ENCODE results near the gene ATG16L1. TPM values are rescaled to one million over a fixed set of nuclear protein-coding genes. Genes with fewer than 3 reads are reported as not detected.

ATG16L1 gene
- total and polyA plus RNA-seq, 2 experiments from 2014 or later, result 15.3 to 37.9 TPM

- Mint-ChIP-seq H3K9me3 (no peaks in the 10 kb centered on the region), H3K36me3 (ENCODE audit: low read depth) (peaks cover 92% of the 10 kb centered on the region), H3K4me3 (no peak overlapping the region), H3K27me3 (ENCODE audit: insufficient read depth, low read depth, poor library complexity) (no peaks in the 10 kb centered on the region), H3K27ac (no peak overlapping the region), H3K4me1 (no peaks in the 10 kb centered on the region)
- Histone ChIP-seq H3K4me2 (no peak overlapping the region), H3K9me2 (ENCODE audit: insufficient read depth) (no peaks in the 10 kb centered on the region), H3F3A (replicated peaks; ENCODE audit: low read depth) (no peaks in the 10 kb centered on the region), H3K36me3 (ENCODE audit: insufficient read depth) (peaks cover 61% of the 10 kb centered on the region), H2AFZ (no peak overlapping the region), H3K27ac (ENCODE audit: low read depth) (no peak overlapping the region), H3K79me2 (replicated peaks; ENCODE audit: insufficient read depth) (no peaks in the 10 kb centered on the region; the same call in 1 of the 2 replicates), H3K4me3 (no peak overlapping the region), H4K20me1 (replicated peaks; ENCODE audit: insufficient read depth) (no peaks in the 10 kb centered on the region; the same call in none of the 2 replicates), H3K4me1 (ENCODE audit: insufficient read depth) (no peaks in the 10 kb centered on the region), H3K27me3 (ENCODE audit: insufficient read depth) (no peaks in the 10 kb centered on the region)
- TF ChIP-seq ZNF462 (CRISPR knock-in tag; IDR thresholded peaks at IDR 0.05), result no peak
- TF ChIP-seq CREB1 (CRISPR knock-in tag; IDR thresholded peaks at IDR 0.05; ENCODE audit: low read depth), result no peak
- no peak for TF ChIP-seq ETS1 (IDR thresholded peaks at IDR 0.05)
- no peak for TF ChIP-seq ZNF331 (CRISPR knock-in tag; IDR thresholded peaks at IDR 0.05; ENCODE audit: low read depth)
- TF ChIP-seq POLR2AphosphoS5 (IDR thresholded peaks at IDR 0.05; ENCODE audit: low read depth), result no peak
- TF ChIP-seq JUNB (IDR thresholded peaks at IDR 0.05; ENCODE audit: unreplicated experiment), result no peak
- TF ChIP-seq, protein P1, sequence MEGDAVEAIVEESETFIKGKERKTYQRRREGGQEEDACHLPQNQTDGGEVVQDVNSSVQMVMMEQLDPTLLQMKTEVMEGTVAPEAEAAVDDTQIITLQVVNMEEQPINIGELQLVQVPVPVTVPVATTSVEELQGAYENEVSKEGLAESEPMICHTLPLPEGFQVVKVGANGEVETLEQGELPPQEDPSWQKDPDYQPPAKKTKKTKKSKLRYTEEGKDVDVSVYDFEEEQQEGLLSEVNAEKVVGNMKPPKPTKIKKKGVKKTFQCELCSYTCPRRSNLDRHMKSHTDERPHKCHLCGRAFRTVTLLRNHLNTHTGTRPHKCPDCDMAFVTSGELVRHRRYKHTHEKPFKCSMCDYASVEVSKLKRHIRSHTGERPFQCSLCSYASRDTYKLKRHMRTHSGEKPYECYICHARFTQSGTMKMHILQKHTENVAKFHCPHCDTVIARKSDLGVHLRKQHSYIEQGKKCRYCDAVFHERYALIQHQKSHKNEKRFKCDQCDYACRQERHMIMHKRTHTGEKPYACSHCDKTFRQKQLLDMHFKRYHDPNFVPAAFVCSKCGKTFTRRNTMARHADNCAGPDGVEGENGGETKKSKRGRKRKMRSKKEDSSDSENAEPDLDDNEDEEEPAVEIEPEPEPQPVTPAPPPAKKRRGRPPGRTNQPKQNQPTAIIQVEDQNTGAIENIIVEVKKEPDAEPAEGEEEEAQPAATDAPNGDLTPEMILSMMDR (conservative IDR thresholded peaks at IDR 0.05; ENCODE audit: low read depth in 2 of 2), result no peak
- no peak for TF ChIP-seq EZH2 (IDR thresholded peaks at IDR 0.05; ENCODE audit: low read depth, unreplicated experiment)
- TF ChIP-seq, protein P2, sequence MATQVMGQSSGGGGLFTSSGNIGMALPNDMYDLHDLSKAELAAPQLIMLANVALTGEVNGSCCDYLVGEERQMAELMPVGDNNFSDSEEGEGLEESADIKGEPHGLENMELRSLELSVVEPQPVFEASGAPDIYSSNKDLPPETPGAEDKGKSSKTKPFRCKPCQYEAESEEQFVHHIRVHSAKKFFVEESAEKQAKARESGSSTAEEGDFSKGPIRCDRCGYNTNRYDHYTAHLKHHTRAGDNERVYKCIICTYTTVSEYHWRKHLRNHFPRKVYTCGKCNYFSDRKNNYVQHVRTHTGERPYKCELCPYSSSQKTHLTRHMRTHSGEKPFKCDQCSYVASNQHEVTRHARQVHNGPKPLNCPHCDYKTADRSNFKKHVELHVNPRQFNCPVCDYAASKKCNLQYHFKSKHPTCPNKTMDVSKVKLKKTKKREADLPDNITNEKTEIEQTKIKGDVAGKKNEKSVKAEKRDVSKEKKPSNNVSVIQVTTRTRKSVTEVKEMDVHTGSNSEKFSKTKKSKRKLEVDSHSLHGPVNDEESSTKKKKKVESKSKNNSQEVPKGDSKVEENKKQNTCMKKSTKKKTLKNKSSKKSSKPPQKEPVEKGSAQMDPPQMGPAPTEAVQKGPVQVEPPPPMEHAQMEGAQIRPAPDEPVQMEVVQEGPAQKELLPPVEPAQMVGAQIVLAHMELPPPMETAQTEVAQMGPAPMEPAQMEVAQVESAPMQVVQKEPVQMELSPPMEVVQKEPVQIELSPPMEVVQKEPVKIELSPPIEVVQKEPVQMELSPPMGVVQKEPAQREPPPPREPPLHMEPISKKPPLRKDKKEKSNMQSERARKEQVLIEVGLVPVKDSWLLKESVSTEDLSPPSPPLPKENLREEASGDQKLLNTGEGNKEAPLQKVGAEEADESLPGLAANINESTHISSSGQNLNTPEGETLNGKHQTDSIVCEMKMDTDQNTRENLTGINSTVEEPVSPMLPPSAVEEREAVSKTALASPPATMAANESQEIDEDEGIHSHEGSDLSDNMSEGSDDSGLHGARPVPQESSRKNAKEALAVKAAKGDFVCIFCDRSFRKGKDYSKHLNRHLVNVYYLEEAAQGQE (IDR thresholded peaks at IDR 0.05; ENCODE audit: unreplicated experiment), result no peak
- TF ChIP-seq EZH2phosphoT487 (IDR thresholded peaks at IDR 0.05; ENCODE audit: unreplicated experiment), result no peak
- ATAC-seq, result no peak
- no peak for DNase-seq (ENCODE audit: low spot score)
Observed at GRCh38 chr2:233273120-233273519, 21.6 kb downstream of the ATG16L1 start.
